HG03095 (cell line): ENCODE data around the gene CCT5.

Experiments
- ATAC-seq: cut with Tn5 transposase; IDR thresholded peaks from one replicate; pipeline ENCODE4 v1.9.1; 2021; ENCODE audit warnings: moderate library complexity; ENCODE audit not compliant: unreplicated experiment

Gene CCT5

GRCh38 chr5:10297646-10298204 is 47.6 kb downstream of the CCT5 start:
- no peak for ATAC-seq

DNA sequence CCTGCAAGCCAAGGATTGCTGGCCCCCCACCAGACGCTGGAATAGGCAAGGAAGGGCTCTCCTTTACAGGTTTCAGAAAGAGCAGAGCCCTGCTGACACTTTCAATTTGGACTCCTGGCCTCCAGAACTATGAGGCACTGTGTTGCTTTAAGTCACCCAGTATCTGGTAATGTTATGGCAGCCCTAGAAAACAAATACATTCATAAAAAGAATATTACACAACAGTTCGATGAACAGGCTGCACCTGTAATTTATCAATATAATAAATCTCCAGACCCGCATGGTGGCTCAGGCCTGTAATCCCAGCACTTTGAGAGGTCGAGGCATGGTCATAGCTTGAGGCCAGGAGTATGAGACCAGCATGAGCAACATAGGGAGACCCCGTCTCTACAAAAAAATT is 50.2 kb downstream of the CCT5 start:
- ATAC-seq: no peak

- no peak for ATAC-seq
Observed at GRCh38 chr5:10301266-10301665, 51.2 kb downstream of the CCT5 start.

GRCh38 chr5:10301842-10302610 is 51.9 kb downstream of the CCT5 start:
- no peak for ATAC-seq

- no peak for ATAC-seq
Observed at GRCh38 chr5:10303201-10303600, 53.1 kb downstream of the CCT5 start.

GRCh38 chr5:10303699-10304170 is 53.7 kb downstream of the CCT5 start:
- no peak for ATAC-seq

DNA sequence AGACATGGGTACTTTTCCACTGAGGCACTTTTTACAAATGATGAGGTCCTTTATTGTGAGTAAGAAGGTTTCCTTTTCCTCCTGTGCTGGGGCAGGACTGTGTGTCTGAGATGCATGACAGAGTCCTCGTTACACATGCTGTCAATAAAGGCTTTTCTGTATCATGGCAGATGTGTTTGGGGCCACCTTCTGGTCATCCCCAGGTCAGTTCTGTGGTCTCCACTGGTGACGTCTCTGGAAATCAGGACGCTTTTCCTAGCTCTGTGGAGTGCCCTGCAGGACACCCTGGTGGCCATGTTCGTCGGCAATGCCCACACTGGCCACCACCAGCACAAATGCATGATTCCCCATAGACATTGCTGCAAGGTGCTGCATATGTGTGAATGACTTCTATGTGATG is 54.9 kb downstream of the CCT5 start:
- ATAC-seq: no peak

GRCh38 chr5:10306114-10306513 is 56.0 kb downstream of the CCT5 start:
- no peak for ATAC-seq

GRCh38 chr5:10306806-10307205 is 56.7 kb downstream of the CCT5 start:
- no peak for ATAC-seq

DNA sequence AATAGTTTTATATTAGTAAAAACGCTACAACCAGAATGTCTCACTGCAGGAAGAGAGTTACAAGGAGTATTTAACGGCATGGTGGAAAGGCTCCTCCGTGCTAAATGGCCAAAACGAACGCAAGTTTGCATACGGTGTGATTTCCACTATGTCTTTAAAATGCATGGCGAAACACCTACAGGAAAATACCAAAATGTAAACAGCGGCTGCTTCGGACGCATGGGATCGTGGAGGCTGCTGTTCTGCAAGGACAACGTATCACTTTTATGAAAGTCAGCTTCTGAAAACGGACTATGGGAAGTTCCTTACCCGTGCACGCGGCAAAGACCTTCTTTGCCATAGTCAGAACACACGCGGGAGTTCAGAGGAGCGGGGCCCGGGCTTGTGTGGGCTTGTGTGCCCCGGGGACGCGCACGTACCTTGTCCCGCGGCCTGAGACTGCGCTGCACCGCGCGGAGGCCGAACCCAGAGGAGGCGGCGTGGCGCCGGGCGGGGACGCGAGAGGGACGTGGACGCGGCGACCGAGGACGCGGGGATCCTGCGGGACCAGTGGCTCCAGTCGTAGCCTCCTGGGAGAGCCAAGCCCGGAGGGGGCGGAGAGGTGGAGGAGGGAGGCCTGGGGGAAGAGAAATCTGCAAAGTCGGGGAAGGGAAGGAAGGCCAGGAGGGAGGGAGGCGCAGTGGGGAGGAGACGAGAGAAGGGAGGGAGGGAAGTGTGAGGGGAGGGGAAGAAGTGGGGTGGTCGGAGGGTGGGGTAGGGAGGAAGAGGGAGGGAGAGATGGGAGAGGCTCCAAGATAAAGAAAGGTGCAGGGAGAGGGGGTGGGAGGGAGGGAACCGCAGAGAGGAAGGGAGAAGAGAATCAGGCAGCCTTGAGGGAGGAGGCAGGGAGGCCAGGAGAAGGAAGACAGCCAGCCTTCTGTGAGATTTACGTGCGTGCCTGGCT is 57.4 kb downstream of the CCT5 start, which contains the start of gene CMBL:
TSS of gene CMBL (minus strand) at position 697 of the 943 bp plus-strand sequence. CDS start 17,140 bp downstream, outside the sequence.
- peak; percentile 66 for ATAC-seq

- ATAC-seq: no peak
Observed at GRCh38 chr5:10308844-10309243, 58.8 kb downstream of the CCT5 start.

GRCh38 chr5:10310066-10310779 is 60.1 kb downstream of the CCT5 start:
- no peak for ATAC-seq

GRCh38 chr5:10310835-10311570 is 60.9 kb downstream of the CCT5 start:
- peak; percentile 59 for ATAC-seq

- no peak for ATAC-seq
Observed at GRCh38 chr5:10311595-10312425, 61.7 kb downstream of the CCT5 start.

GRCh38 chr5:10315201-10315600 is 65.1 kb downstream of the CCT5 start:
- no peak for ATAC-seq
